ENCODE results near the gene ZNF101. TPM values are rescaled to one million over a fixed set of nuclear protein-coding genes. Genes with fewer than 3 reads are reported as not detected.

The ZNF101 gene
- total and polyA plus RNA-seq, 9 of the 15 experiments (the other 6 are each of a cell fraction or from before 2014, with no cell fraction given), result 9.6 to 20.3 (median 12.4) TPM

DNA sequence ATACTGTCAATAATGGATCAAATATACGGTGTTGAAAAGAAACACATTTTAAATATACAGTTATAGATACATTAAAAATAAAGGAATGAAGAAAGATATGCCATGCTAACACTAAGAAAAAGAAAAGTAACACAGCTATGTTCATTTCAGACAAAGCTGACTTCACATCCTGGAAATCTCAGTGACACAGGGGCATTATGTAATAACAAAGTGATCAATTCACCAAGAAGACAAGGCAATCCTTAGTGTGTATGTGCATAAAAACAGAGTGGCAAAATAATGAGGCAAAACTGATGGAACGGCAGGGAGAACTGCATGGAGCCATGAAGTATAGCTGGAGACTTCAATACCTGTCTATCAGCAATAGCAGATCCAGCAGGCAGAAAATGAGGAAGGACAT lies 51.2 kb downstream of the ZNF101 start (continued):
- TF ChIP-seq, protein P1, sequence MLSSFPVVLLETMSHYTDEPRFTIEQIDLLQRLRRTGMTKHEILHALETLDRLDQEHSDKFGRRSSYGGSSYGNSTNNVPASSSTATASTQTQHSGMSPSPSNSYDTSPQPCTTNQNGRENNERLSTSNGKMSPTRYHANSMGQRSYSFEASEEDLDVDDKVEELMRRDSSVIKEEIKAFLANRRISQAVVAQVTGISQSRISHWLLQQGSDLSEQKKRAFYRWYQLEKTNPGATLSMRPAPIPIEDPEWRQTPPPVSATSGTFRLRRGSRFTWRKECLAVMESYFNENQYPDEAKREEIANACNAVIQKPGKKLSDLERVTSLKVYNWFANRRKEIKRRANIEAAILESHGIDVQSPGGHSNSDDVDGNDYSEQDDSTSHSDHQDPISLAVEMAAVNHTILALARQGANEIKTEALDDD (IDR thresholded peaks at IDR 0.05), result no peak
- TF ChIP-seq EP400 (IDR thresholded peaks at IDR 0.05) (no peak), SPI1 (IDR thresholded peaks at IDR 0.05; ENCODE audit: borderline replicate concordance, low read depth, low read length) (no peak)
- TF ChIP-seq, protein P2, sequence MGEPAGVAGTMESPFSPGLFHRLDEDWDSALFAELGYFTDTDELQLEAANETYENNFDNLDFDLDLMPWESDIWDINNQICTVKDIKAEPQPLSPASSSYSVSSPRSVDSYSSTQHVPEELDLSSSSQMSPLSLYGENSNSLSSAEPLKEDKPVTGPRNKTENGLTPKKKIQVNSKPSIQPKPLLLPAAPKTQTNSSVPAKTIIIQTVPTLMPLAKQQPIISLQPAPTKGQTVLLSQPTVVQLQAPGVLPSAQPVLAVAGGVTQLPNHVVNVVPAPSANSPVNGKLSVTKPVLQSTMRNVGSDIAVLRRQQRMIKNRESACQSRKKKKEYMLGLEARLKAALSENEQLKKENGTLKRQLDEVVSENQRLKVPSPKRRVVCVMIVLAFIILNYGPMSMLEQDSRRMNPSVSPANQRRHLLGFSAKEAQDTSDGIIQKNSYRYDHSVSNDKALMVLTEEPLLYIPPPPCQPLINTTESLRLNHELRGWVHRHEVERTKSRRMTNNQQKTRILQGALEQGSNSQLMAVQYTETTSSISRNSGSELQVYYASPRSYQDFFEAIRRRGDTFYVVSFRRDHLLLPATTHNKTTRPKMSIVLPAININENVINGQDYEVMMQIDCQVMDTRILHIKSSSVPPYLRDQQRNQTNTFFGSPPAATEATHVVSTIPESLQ (CRISPR knock-in tag; IDR thresholded peaks at IDR 0.05), result no peak

DNA sequence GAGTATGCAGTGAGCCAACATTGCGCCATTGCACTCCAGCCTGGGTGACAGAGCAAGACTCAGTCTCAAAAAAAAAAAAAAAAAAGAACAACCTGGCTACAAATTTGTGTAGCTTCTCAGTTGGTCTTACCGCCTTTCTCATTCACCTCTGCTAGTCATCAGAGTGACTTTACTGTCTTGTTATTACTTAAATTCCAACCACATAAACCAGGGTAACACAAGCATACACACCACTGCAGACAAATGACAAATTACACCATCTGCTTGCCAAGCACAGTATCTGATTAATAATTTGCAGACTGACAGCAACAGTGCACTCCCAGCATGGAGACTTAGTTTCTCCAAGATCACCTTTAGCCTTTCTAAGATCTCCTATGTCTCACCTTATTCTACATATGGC lies 53.3 kb downstream of the ZNF101 start:
- Histone ChIP-seq H4K20me1 (replicated peaks; ENCODE audit: control insufficient read depth, insufficient read depth, low read length) (no peaks in the 10 kb centered on the region), H3K4me1 (replicated peaks in 1 of 2; ENCODE audit: control insufficient read depth in 2 of 2, insufficient read depth in 2 of 2, low read length in 2 of 2) (no peaks in the 10 kb centered on the region), H2AFZ (ENCODE audit: low read depth, low read length) (no peak overlapping the region), H3K27ac (ENCODE audit: extremely low read depth, low read depth, low read length) (no peak overlapping the region), H3K79me2 (ENCODE audit: control insufficient read depth, insufficient read depth, low read length) (peaks cover 8% of the 10 kb centered on the region; the same call in 1 of the 3 replicates), H3K9me1 (ENCODE audit: control insufficient read depth, insufficient read depth, low read length) (no peaks in the 10 kb centered on the region), H3K9ac (ENCODE audit: insufficient read depth in 1 of 2, low read depth in 2 of 2, low read length in 2 of 2) (no peak overlapping the region), H3K4me3 (no peak overlapping the region), H3K4me2 (ENCODE audit: insufficient read depth, low read length) (no peak overlapping the region), H3K36me3 (ENCODE audit: control insufficient read depth, insufficient read depth, low read length) (no peaks in the 10 kb centered on the region), H3K27me3 (ENCODE audit: control insufficient read depth in 2 of 2, insufficient read depth in 2 of 2, low read length in 2 of 2) (no peaks in the 10 kb centered on the region), H3K9me3 (replicated peaks; ENCODE audit: control insufficient read depth, insufficient read depth, low read depth, low read length) (peaks cover 5% of the 10 kb centered on the region)
- ChIA-PET POLR2A (no interaction called here), CTCF (ENCODE audit: low intra/inter-chr PET ratio) (no interaction called here)
- no peak for ATAC-seq
- intact Hi-C loops (cut with micrococcal nuclease) (no loop called here), in situ Hi-C loops (cut with MboI) (no loop called here)
- no peak for DNase-seq (ENCODE audit: extremely low read depth in 1 of 4, low spot score in 3 of 4)
- no TSS peak for BruUV-seq (replicated peaks)
- no peak for FAIRE-seq
- WGBS (ENCODE audit: insufficient coverage, low coverage, missing lambda C conversion rate), result 71% methylated on average over 2 of the region's 2 CpGs
- TF ChIP-seq, protein P3, sequence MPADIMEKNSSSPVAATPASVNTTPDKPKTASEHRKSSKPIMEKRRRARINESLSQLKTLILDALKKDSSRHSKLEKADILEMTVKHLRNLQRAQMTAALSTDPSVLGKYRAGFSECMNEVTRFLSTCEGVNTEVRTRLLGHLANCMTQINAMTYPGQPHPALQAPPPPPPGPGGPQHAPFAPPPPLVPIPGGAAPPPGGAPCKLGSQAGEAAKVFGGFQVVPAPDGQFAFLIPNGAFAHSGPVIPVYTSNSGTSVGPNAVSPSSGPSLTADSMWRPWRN (IDR thresholded peaks at IDR 0.05; ENCODE audit: low read depth), result no peak
- no peak for TF ChIP-seq POLR3G (IDR thresholded peaks at IDR 0.05; ENCODE audit: extremely low read depth, insufficient read length, insufficient replicate concordance)
- TF ChIP-seq, protein P4, sequence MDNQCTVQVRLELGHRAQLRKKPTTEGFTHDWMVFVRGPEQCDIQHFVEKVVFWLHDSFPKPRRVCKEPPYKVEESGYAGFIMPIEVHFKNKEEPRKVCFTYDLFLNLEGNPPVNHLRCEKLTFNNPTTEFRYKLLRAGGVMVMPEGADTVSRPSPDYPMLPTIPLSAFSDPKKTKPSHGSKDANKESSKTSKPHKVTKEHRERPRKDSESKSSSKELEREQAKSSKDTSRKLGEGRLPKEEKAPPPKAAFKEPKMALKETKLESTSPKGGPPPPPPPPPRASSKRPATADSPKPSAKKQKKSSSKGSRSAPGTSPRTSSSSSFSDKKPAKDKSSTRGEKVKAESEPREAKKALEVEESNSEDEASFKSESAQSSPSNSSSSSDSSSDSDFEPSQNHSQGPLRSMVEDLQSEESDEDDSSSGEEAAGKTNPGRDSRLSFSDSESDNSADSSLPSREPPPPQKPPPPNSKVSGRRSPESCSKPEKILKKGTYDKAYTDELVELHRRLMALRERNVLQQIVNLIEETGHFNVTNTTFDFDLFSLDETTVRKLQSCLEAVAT (IDR thresholded peaks at IDR 0.05), result no peak
- TF ChIP-seq, protein P5, sequence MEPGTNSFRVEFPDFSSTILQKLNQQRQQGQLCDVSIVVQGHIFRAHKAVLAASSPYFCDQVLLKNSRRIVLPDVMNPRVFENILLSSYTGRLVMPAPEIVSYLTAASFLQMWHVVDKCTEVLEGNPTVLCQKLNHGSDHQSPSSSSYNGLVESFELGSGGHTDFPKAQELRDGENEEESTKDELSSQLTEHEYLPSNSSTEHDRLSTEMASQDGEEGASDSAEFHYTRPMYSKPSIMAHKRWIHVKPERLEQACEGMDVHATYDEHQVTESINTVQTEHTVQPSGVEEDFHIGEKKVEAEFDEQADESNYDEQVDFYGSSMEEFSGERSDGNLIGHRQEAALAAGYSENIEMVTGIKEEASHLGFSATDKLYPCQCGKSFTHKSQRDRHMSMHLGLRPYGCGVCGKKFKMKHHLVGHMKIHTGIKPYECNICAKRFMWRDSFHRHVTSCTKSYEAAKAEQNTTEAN (CRISPR knock-in tag; IDR thresholded peaks at IDR 0.05), result no peak
- TF ChIP-seq, protein P6, sequence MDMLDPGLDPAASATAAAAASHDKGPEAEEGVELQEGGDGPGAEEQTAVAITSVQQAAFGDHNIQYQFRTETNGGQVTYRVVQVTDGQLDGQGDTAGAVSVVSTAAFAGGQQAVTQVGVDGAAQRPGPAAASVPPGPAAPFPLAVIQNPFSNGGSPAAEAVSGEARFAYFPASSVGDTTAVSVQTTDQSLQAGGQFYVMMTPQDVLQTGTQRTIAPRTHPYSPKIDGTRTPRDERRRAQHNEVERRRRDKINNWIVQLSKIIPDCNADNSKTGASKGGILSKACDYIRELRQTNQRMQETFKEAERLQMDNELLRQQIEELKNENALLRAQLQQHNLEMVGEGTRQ (CRISPR knock-in tag; IDR thresholded peaks at IDR 0.05), result no peak
- TF ChIP-seq ZNF766 (CRISPR knock-in tag; conservative IDR thresholded peaks at IDR 0.05), result no peak
- TF ChIP-seq RAD51 (IDR thresholded peaks at IDR 0.05; ENCODE audit: borderline replicate concordance, low read depth), result no peak
- TF ChIP-seq, protein P7, sequence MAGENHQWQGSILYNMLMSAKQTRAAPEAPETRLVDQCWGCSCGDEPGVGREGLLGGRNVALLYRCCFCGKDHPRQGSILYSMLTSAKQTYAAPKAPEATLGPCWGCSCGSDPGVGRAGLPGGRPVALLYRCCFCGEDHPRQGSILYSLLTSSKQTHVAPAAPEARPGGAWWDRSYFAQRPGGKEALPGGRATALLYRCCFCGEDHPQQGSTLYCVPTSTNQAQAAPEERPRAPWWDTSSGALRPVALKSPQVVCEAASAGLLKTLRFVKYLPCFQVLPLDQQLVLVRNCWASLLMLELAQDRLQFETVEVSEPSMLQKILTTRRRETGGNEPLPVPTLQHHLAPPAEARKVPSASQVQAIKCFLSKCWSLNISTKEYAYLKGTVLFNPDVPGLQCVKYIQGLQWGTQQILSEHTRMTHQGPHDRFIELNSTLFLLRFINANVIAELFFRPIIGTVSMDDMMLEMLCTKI (IDR thresholded peaks at IDR 0.05; ENCODE audit: partially characterized antibody), result no peak
